Stimulated activated CD8-positive, alpha-beta memory T cell treated with anti-CD3 and anti-CD28 coated beads, Interleukin-4, amount 100 ng/mL, for 1 hour (primary cell): Measurements from ENCODE around the gene GSN.
"Not testable (repeated sequence)": the region's sequence is repeated elsewhere in the genome, so short reads cannot be mapped to it uniquely, and the experiment has no call there.

Experiments used
- DNase-seq, 2 donors: peaks; one replicate each; pipeline ENCODE4 v3.0.0-alpha.2; 2020; ENCODE audit warnings: low read depth in 2 of 2, low spot score in 1 of 2

Gene GSN

GRCh38 chr9:121286973-121287741 is 19.2 kb downstream of the GSN start:
- DNase-seq: no peak

GRCh38 chr9:121288673-121289025 is 20.7 kb downstream of the GSN start:
- no peak for DNase-seq

- DNase-seq: no peak
Observed at GRCh38 chr9:121289026-121289771, 21.2 kb downstream of the GSN start.

- no peak for DNase-seq
Observed at GRCh38 chr9:121289772-121290370, 21.9 kb downstream of the GSN start.

GRCh38 chr9:121291536-121291935 is 23.6 kb downstream of the GSN start:
- DNase-seq: not testable (repeated sequence)

GRCh38 chr9:121292051-121292450 is 24.1 kb downstream of the GSN start:
- DNase-seq: no peak

- DNase-seq: no peak
Observed at GRCh38 chr9:121292801-121293241, 24.9 kb downstream of the GSN start.

- DNase-seq: no peak
Observed at GRCh38 chr9:121294151-121294743, 26.3 kb downstream of the GSN start.

GRCh38 chr9:121294866-121295661 is 27.1 kb downstream of the GSN start:
- DNase-seq: no peak

GRCh38 chr9:121295662-121296191 is 27.8 kb downstream of the GSN start:
- DNase-seq: no peak

- no peak for DNase-seq
Observed at GRCh38 chr9:121296213-121297127, 28.5 kb downstream of the GSN start.

GRCh38 chr9:121297389-121297788 is 29.4 kb downstream of the GSN start:
- DNase-seq: no peak

- DNase-seq: no peak
Observed at GRCh38 chr9:121298016-121298538, 30.1 kb downstream of the GSN start.

GRCh38 chr9:121298689-121299466 is 30.9 kb downstream of the GSN start:
- no peak for DNase-seq

- DNase-seq: no peak
Observed at GRCh38 chr9:121299467-121300282, 31.7 kb downstream of the GSN start.

GRCh38 chr9:121300283-121301119 is 32.5 kb downstream of the GSN start:
- no peak for DNase-seq

GRCh38 chr9:121301881-121302286 is 33.9 kb downstream of the GSN start:
- DNase-seq: no peak
